SK-N-MC (cell line): ENCODE data around the gene RBP5.

Source experiments
- DNase-seq: peaks from one replicate; pipeline ENCODE4 v3.0.0-alpha.2; 2011; ENCODE audit warnings: low read depth, low spot score
- H3K27ac ChIP-seq: fragments of 200-600 bp; sonication (generic); 2 replicates; pipeline ENCODE4 v1.5.1; 2016; ENCODE audit warnings: mixed run types
- H3K36me3 ChIP-seq: fragments of 200-600 bp; sonication (generic); 2 replicates; pipeline ENCODE4 v1.6.1; 2017; ENCODE audit warnings: antibody characterized with exemption, low read length, mixed read lengths; ENCODE audit not compliant: insufficient read depth
- H3K4me3 ChIP-seq: fragments of 200-600 bp; sonication (generic); 2 replicates; pipeline ENCODE4 v1.5.1; 2016
- H3K9ac ChIP-seq: fragments of 200-600 bp; sonication (generic); 2 replicates; pipeline ENCODE4 v1.8.0; 2017; ENCODE audit warnings: mixed run types, mixed read lengths; ENCODE audit not compliant: insufficient read length
- H3K9me3 ChIP-seq: fragments of 200-600 bp; sonication (generic); 2 replicates; pipeline ENCODE4 v1.6.1; 2017; ENCODE audit warnings: low read depth, mild to moderate bottlenecking, antibody characterized with exemption, low read length, moderate library complexity, mixed read lengths
- EZH2 ChIP-seq: fragments of 200-600 bp; sonication (generic); IDR thresholded peaks from one replicate; pipeline ENCODE4 v1.6.1; 2017; ENCODE audit warnings: antibody characterized with exemption
- FOXP2 ChIP-seq: optimal IDR thresholded peaks from 2 replicates; pipeline ENCODE3; 2011; ENCODE audit warnings: mild to moderate bottlenecking, moderate library complexity; ENCODE audit not compliant: insufficient read depth; ENCODE audit errors: extremely low read length, control extremely low read depth
- POLR2AphosphoS5 ChIP-seq: IDR thresholded peaks from 2 replicates; pipeline ENCODE4 v1.6.1; 2012; ENCODE audit warnings: mild to moderate bottlenecking, low read depth, low read length, borderline replicate concordance

RBP5 gene

GRCh38 chr12:7128681-7129286 is at the start of gene RBP5:
TSS of gene RBP5 (minus strand) at chr12:7128889. CDS start at chr12:7128775, 114 bp downstream.
- peak within 1 kb of the TSS; percentile 81 for H3K4me3 ChIP-seq
- no peak within 1 kb of the TSS for H3K27ac ChIP-seq
- TF ChIP-seq FOXP2 (no peak), POLR2AphosphoS5 (no peak), EZH2 (no peak)
- DNase-seq: no peak
- peak within 1 kb of the TSS; percentile 24 for H3K9ac ChIP-seq
- no peaks in the 10 kb centered on the region for H3K36me3 ChIP-seq
- no peaks in the 10 kb centered on the region for H3K9me3 ChIP-seq

- H3K9me3 ChIP-seq: no peaks in the 10 kb centered on the region
- H3K4me3 ChIP-seq: no peak overlapping the region
- H3K36me3 ChIP-seq: no peaks in the 10 kb centered on the region
- no peak overlapping the region for H3K27ac ChIP-seq
- no peak overlapping the region for H3K9ac ChIP-seq
- TF ChIP-seq POLR2AphosphoS5 (no peak), EZH2 (no peak)
- DNase-seq: no peak
Observed at GRCh38 chr12:7178481-7178880, 49.8 kb upstream of the RBP5 start.

- DNase-seq: no peak
- Histone ChIP-seq H3K9me3 (peaks cover 6% of the 10 kb centered on the region; the same call in 1 of the 2 replicates), H3K9ac (no peak overlapping the region), H3K27ac (no peak overlapping the region), H3K36me3 (no peaks in the 10 kb centered on the region), H3K4me3 (no peak overlapping the region)
- no peak for TF ChIP-seq EZH2
- TF ChIP-seq POLR2AphosphoS5: no peak
- TF ChIP-seq FOXP2: no peak
Observed at GRCh38 chr12:7176595-7176994, 47.9 kb upstream of the RBP5 start.

- Histone ChIP-seq H3K4me3 (no peak overlapping the region), H3K27ac (no peak overlapping the region), H3K9ac (no peak overlapping the region), H3K9me3 (peaks cover 6% of the 10 kb centered on the region; the same call in 1 of the 2 replicates), H3K36me3 (no peaks in the 10 kb centered on the region)
- DNase-seq: no peak
- no peak for TF ChIP-seq POLR2AphosphoS5
- no peak for TF ChIP-seq FOXP2
- no peak for TF ChIP-seq EZH2
Observed at GRCh38 chr12:7175493-7175892, 46.8 kb upstream of the RBP5 start.

GRCh38 chr12:7171854-7172253 is 43.2 kb upstream of the RBP5 start:
- Histone ChIP-seq H3K9me3 (peaks cover 10% of the 10 kb centered on the region; the same call in 1 of the 2 replicates), H3K36me3 (no peaks in the 10 kb centered on the region), H3K4me3 (no peak overlapping the region), H3K27ac (no peak overlapping the region), H3K9ac (no peak overlapping the region)
- TF ChIP-seq EZH2 (no peak), FOXP2 (no peak), POLR2AphosphoS5 (no peak)
- DNase-seq: no peak

GRCh38 chr12:7169951-7170350 is 41.3 kb upstream of the RBP5 start:
- no peak overlapping the region for H3K9ac ChIP-seq
- H3K4me3 ChIP-seq: no peak overlapping the region
- TF ChIP-seq FOXP2: no peak
- no peak for TF ChIP-seq EZH2
- no peak for TF ChIP-seq POLR2AphosphoS5
- no peak for DNase-seq
- no peak overlapping the region for H3K27ac ChIP-seq
- H3K36me3 ChIP-seq: no peaks in the 10 kb centered on the region
- H3K9me3 ChIP-seq: peaks cover 14% of the 10 kb centered on the region; the same call in 1 of the 2 replicates

- Histone ChIP-seq H3K9ac (no peak overlapping the region), H3K9me3 (0 out of 2 replicates have a peak, but pooled peaks cover 4% of the 10 kb centered on the region), H3K36me3 (no peaks in the 10 kb centered on the region), H3K27ac (no peak overlapping the region), H3K4me3 (no peak overlapping the region)
- no peak for DNase-seq
- TF ChIP-seq EZH2: no peak
Observed at GRCh38 chr12:7162691-7163114, 34.0 kb upstream of the RBP5 start.

- Histone ChIP-seq H3K9me3 (0 out of 2 replicates have a peak, but pooled peaks cover 4% of the 10 kb centered on the region), H3K9ac (no peak overlapping the region), H3K4me3 (no peak overlapping the region), H3K36me3 (no peaks in the 10 kb centered on the region), H3K27ac (no peak overlapping the region)
- no peak for DNase-seq
- TF ChIP-seq FOXP2: no peak
- no peak for TF ChIP-seq POLR2AphosphoS5
- no peak for TF ChIP-seq EZH2
Observed at GRCh38 chr12:7161811-7162210, 33.1 kb upstream of the RBP5 start.

- no peaks in the 10 kb centered on the region for H3K36me3 ChIP-seq
- H3K9me3 ChIP-seq: 0 out of 2 replicates have a peak, but pooled peaks cover 4% of the 10 kb centered on the region
- DNase-seq: no peak
- H3K4me3 ChIP-seq: no peak overlapping the region
- H3K27ac ChIP-seq: no peak overlapping the region
- H3K9ac ChIP-seq: no peak overlapping the region
- no peak for TF ChIP-seq FOXP2
- no peak for TF ChIP-seq EZH2
- no peak for TF ChIP-seq POLR2AphosphoS5
Observed at GRCh38 chr12:7161327-7161726, 32.6 kb upstream of the RBP5 start.
